Stimulated activated effector memory CD8-positive, alpha-beta T cell treated with anti-CD3 and anti-CD28 coated beads, Interleukin-12 subunit alpha, Interleukin-12 subunit beta, amount 100 ng/mL, for 72 hours (primary cell): Measurements from ENCODE around the gene CHMP4A.

Experiments used
- ATAC-seq: fragments of 150-1000 bp; cut with Tn5 transposase; 2 replicates; pipeline ENCODE4 v1.10.0; 2021
- DNase-seq, 2 donors: peaks; one replicate each; pipeline ENCODE4 v3.0.0; 2021 to 2022; ENCODE audit warnings: low spot score in 2 of 2
- H3K27ac Mint-ChIP-seq: one replicate; pipeline ENCODE4 v1.8.0; 2022; ENCODE audit warnings: mild to moderate bottlenecking, mixed read lengths
- H3K36me3 Mint-ChIP-seq: one replicate; pipeline ENCODE4 v1.8.0; 2022; ENCODE audit warnings: mild to moderate bottlenecking, mixed read lengths
- H3K4me1 Mint-ChIP-seq: one replicate; pipeline ENCODE4 v1.8.0; 2022; ENCODE audit warnings: mixed read lengths
- H3K4me3 Mint-ChIP-seq: one replicate; pipeline ENCODE4 v1.8.0; 2022; ENCODE audit warnings: mild to moderate bottlenecking, mixed read lengths
- H3K9me3 Mint-ChIP-seq: one replicate; pipeline ENCODE4 v1.8.0; 2022; ENCODE audit warnings: mixed read lengths

The CHMP4A gene

GRCh38 chr14:24196071-24197055 lies 16.9 kb downstream of the CHMP4A start:
- Mint-ChIP-seq H3K36me3 (peaks cover 91% of the 10 kb centered on the region), H3K27ac (peak overlapping the region; percentile 99)
- ATAC-seq = peak; percentile 11

GRCh38 chr14:24195186-24196070 lies 17.9 kb downstream of the CHMP4A start, which contains the start of gene TM9SF1:
Gene TM9SF1 (minus strand): TSS chr14:24195441. CDS start chr14:24195019, 422 bp downstream.
- ATAC-seq (peak; percentile 94), DNase-seq (peak; percentile 84 to 92)
- Mint-ChIP-seq H3K9me3 (peaks cover 4% of the 10 kb centered on the region), H3K4me3 (peak within 1 kb of the TSS; percentile 78), H3K4me1 (peaks cover 51% of the 10 kb centered on the region), H3K36me3 (peaks cover 90% of the 10 kb centered on the region), H3K27ac (peak within 1 kb of the TSS; percentile 99)

More at GRCh38 chr14:24196071-24197055, 16.9 kb downstream of the CHMP4A start:
- Mint-ChIP-seq H3K9me3 (peaks cover 4% of the 10 kb centered on the region), H3K4me3 (peak overlapping the region; percentile 78), H3K4me1 (peaks cover 55% of the 10 kb centered on the region)
- DNase-seq = no peak

GRCh38 chr14:24194873-24195185 lies 18.5 kb downstream of the CHMP4A start:
- Mint-ChIP-seq H3K4me3 (peak overlapping the region; percentile 78), H3K4me1 (peaks cover 51% of the 10 kb centered on the region), H3K36me3 (peaks cover 87% of the 10 kb centered on the region), H3K9me3 (peaks cover 4% of the 10 kb centered on the region), H3K27ac (peak overlapping the region; percentile 99)
- ATAC-seq (no peak), DNase-seq (no peak)

- DNase-seq (no peak), ATAC-seq (no peak)
- peaks cover 49% of the 10 kb centered on the region for H3K4me1 Mint-ChIP-seq
- peaks cover 4% of the 10 kb centered on the region for H3K9me3 Mint-ChIP-seq
- peak overlapping the region; percentile 99 for H3K27ac Mint-ChIP-seq
- H3K4me3 Mint-ChIP-seq = peak overlapping the region; percentile 78
- peaks cover 82% of the 10 kb centered on the region for H3K36me3 Mint-ChIP-seq
Measured at GRCh38 chr14:24194186-24194872, 19.0 kb downstream of the CHMP4A start.

GRCh38 chr14:24192933-24193332 lies 20.4 kb downstream of the CHMP4A start:
- H3K4me3 Mint-ChIP-seq = no peak overlapping the region

GRCh38 chr14:24190416-24190815 lies 22.9 kb downstream of the CHMP4A start:
- ATAC-seq (no peak), DNase-seq (no peak)
- Mint-ChIP-seq H3K9me3 (no peaks in the 10 kb centered on the region), H3K4me3 (no peak overlapping the region), H3K27ac (peak overlapping the region; percentile 14), H3K4me1 (peaks cover 59% of the 10 kb centered on the region), H3K36me3 (peaks cover 76% of the 10 kb centered on the region)

More at GRCh38 chr14:24192933-24193332, 20.4 kb downstream of the CHMP4A start:
- H3K9me3 Mint-ChIP-seq = no peaks in the 10 kb centered on the region
- peaks cover 47% of the 10 kb centered on the region for H3K4me1 Mint-ChIP-seq
- DNase-seq (no peak), ATAC-seq (no peak)
- H3K36me3 Mint-ChIP-seq = peaks cover 80% of the 10 kb centered on the region
- peak overlapping the region; percentile 65 for H3K27ac Mint-ChIP-seq

GRCh38 chr14:24189460-24189859 lies 23.8 kb downstream of the CHMP4A start:
- Mint-ChIP-seq H3K27ac (peak overlapping the region; percentile 80), H3K9me3 (no peaks in the 10 kb centered on the region), H3K4me3 (no peak overlapping the region), H3K4me1 (peaks cover 53% of the 10 kb centered on the region), H3K36me3 (peaks cover 77% of the 10 kb centered on the region)
- no peak for ATAC-seq
- DNase-seq = no peak

GRCh38 chr14:24189059-24189375 lies 24.3 kb downstream of the CHMP4A start:
- peaks cover 77% of the 10 kb centered on the region for H3K36me3 Mint-ChIP-seq
- ATAC-seq = no peak

GRCh38 chr14:24188251-24189058 lies 24.8 kb downstream of the CHMP4A start, which contains the start of gene IPO4:
Gene IPO4 (minus strand): TSS chr14:24188816. CDS start chr14:24188787, 29 bp downstream.
- peak; percentile 79 to 95 for DNase-seq
- H3K36me3 Mint-ChIP-seq = peaks cover 78% of the 10 kb centered on the region

More at GRCh38 chr14:24189059-24189375, 24.3 kb downstream of the CHMP4A start:
- DNase-seq = no peak
- H3K27ac Mint-ChIP-seq = peak overlapping the region; percentile 80
- H3K4me3 Mint-ChIP-seq = peak overlapping the region; percentile 84
- no peaks in the 10 kb centered on the region for H3K9me3 Mint-ChIP-seq
- H3K4me1 Mint-ChIP-seq = peaks cover 49% of the 10 kb centered on the region

GRCh38 chr14:24187539-24187915 lies 25.8 kb downstream of the CHMP4A start:
- Mint-ChIP-seq H3K9me3 (no peaks in the 10 kb centered on the region), H3K36me3 (peaks cover 80% of the 10 kb centered on the region), H3K4me1 (peaks cover 45% of the 10 kb centered on the region), H3K27ac (peak overlapping the region; percentile 80), H3K4me3 (peak overlapping the region; percentile 84)
- DNase-seq = no peak
- no peak for ATAC-seq

More at GRCh38 chr14:24188251-24189058, 24.8 kb downstream of the CHMP4A start, which contains the start of gene IPO4:
- H3K9me3 Mint-ChIP-seq = no peaks in the 10 kb centered on the region
- peak within 1 kb of the TSS; percentile 80 for H3K27ac Mint-ChIP-seq
- H3K4me3 Mint-ChIP-seq = peak within 1 kb of the TSS; percentile 84
- ATAC-seq = peak; percentile 97
- H3K4me1 Mint-ChIP-seq = peaks cover 45% of the 10 kb centered on the region

- H3K9me3 Mint-ChIP-seq = no peaks in the 10 kb centered on the region
- peaks cover 44% of the 10 kb centered on the region for H3K4me1 Mint-ChIP-seq
- peak overlapping the region; percentile 84 for H3K4me3 Mint-ChIP-seq
- peaks cover 79% of the 10 kb centered on the region for H3K36me3 Mint-ChIP-seq
- ATAC-seq (no peak), DNase-seq (no peak)
- peak overlapping the region; percentile 80 for H3K27ac Mint-ChIP-seq
Measured at GRCh38 chr14:24186831-24187538, 26.3 kb downstream of the CHMP4A start.

- Mint-ChIP-seq H3K9me3 (no peaks in the 10 kb centered on the region), H3K4me1 (peaks cover 42% of the 10 kb centered on the region), H3K36me3 (peaks cover 79% of the 10 kb centered on the region), H3K4me3 (no peak overlapping the region), H3K27ac (peak overlapping the region; percentile 64)
- ATAC-seq (no peak), DNase-seq (no peak)
Measured at GRCh38 chr14:24185741-24186140, 27.5 kb downstream of the CHMP4A start.

- Mint-ChIP-seq H3K4me1 (peaks cover 44% of the 10 kb centered on the region), H3K4me3 (no peak overlapping the region), H3K36me3 (peaks cover 80% of the 10 kb centered on the region), H3K27ac (peak overlapping the region; percentile 64), H3K9me3 (no peaks in the 10 kb centered on the region)
- no peak for DNase-seq
- no peak for ATAC-seq
Measured at GRCh38 chr14:24185026-24185425, 28.3 kb downstream of the CHMP4A start.
